Common myeloid progenitor, CD34-positive (primary cell): Measurements from ENCODE around the gene MAPK10.

Source experiments
- CTCF ChIA-PET: fragments of 350-600 bp; sonication (Branson Sonifier 250); formaldehyde crosslinking; loops from one replicate; lab custom pipeline; 2021; ENCODE audit warnings: antibody characterized with exemption; lab: Charles Lee
- POLR2A ChIA-PET: fragments of 350-600 bp; sonication (Branson Sonifier 250); formaldehyde crosslinking; loops from one replicate; lab custom pipeline; 2021; ENCODE audit warnings: antibody characterized with exemption; lab: Charles Lee
- DNase-seq, 3 donors: peaks; one replicate each; pipeline versions ENCODE4 v3.0.0 to v3.0.0-alpha.2; 2013
- H3K27ac ChIP-seq, 2 experiments: 1 replicate in 1 of 2; 2 replicates in 1 of 2; pipeline ENCODE4 v1.7.0; 2013; ENCODE audit warnings: inconsistent platforms in 2 of 2, low read length in 2 of 2, mild to moderate bottlenecking in 2 of 2, low read depth in 1 of 2, moderate library complexity in 1 of 2; ENCODE audit not compliant: severe bottlenecking in 2 of 2, insufficient read depth in 1 of 2, poor library complexity in 1 of 2
- H3K27me3 ChIP-seq, 5 experiments: replicated peaks in 2 of 5; 1 replicate in 3 of 5; 2 replicates in 2 of 5; pipeline versions ENCODE4 v1.6.1 to v1.7.0; 2013; ENCODE audit warnings: low read length in 4 of 5, mild to moderate bottlenecking in 2 of 5, moderate library complexity in 2 of 5, inconsistent platforms in 1 of 5; ENCODE audit not compliant: insufficient read depth in 5 of 5, control insufficient read depth in 4 of 5
- H3K36me3 ChIP-seq, 4 experiments: 1 replicate in 2 of 4; 2 replicates in 2 of 4; pipeline versions ENCODE4 v1.6.1 to v1.7.0; 2013; ENCODE audit warnings: low read length in 3 of 4, control low read depth in 1 of 4, mild to moderate bottlenecking in 1 of 4; ENCODE audit not compliant: control insufficient read depth in 4 of 4, insufficient read depth in 4 of 4
- H3K4me1 ChIP-seq, 4 experiments: 1 replicate in 3 of 4; 2 replicates in 1 of 4; pipeline versions ENCODE4 v1.6.1 to v1.7.1; 2013; ENCODE audit warnings: low read length in 3 of 4, mild to moderate bottlenecking in 3 of 4, control low read depth in 1 of 4, inconsistent platforms in 1 of 4, moderate library complexity in 1 of 4; ENCODE audit not compliant: control insufficient read depth in 4 of 4, insufficient read depth in 4 of 4; ENCODE audit errors: control extremely low read depth in 1 of 4
- H3K4me3 ChIP-seq, 7 experiments: 1 replicate in 4 of 7; 2 replicates in 3 of 7; pipeline versions ENCODE4 v1.5.1 to v1.7.0; 2013; ENCODE audit warnings: mild to moderate bottlenecking in 7 of 7, low read length in 6 of 7, moderate library complexity in 6 of 7, inconsistent platforms in 2 of 7, low read depth in 2 of 7, control low read depth in 1 of 7; ENCODE audit not compliant: insufficient read depth in 4 of 7, control insufficient read depth in 1 of 7; ENCODE audit errors: extremely low read depth in 1 of 7
- H3K9me3 ChIP-seq, 5 experiments: 1 replicate in 4 of 5; 2 replicates in 1 of 5; pipeline versions ENCODE4 v1.6.1 to v1.7.1; 2013; ENCODE audit warnings: low read length in 4 of 5, mild to moderate bottlenecking in 2 of 5, inconsistent platforms in 1 of 5, low read depth in 1 of 5, moderate library complexity in 1 of 5; ENCODE audit not compliant: control insufficient read depth in 4 of 5, insufficient read depth in 2 of 5; ENCODE audit errors: control extremely low read depth in 1 of 5
- WGBS: methylation state at CpG from one replicate; pipeline ENCODE4 v1.1.5; 2013; ENCODE audit not compliant: insufficient coverage; 5-methylcytosine and 5-hydroxymethylcytosine counted together

The MAPK10 gene

DNA sequence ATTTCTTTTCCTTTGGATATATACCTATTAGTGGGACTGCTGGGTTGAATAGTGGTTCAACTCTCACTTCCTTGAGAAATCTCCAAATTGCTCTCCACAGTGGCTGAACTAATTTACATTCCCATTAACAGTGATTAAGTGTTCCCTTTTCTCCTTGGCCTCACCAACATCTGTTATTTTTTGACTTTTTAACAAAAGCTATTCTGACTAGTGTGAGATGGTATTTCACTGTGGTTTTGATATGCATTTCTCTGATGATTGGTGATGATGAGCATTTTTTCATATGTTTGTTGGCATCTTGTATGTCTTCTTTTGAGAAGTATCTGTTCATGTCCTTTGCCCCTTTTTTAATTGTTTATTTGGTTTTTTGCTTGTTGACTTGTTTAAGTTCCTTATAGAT lies 413.0 kb downstream of the MAPK10 start:
- H3K27me3 ChIP-seq: no peaks in the 10 kb centered on the region
- no peak for DNase-seq
- ChIA-PET CTCF (no interaction called here), POLR2A (no interaction called here)
- H3K27ac ChIP-seq: no peak overlapping the region
- no peaks in the 10 kb centered on the region for H3K4me1 ChIP-seq
- no peaks in the 10 kb centered on the region for H3K36me3 ChIP-seq
- H3K4me3 ChIP-seq: no peak overlapping the region
- no peaks in the 10 kb centered on the region for H3K9me3 ChIP-seq

DNA sequence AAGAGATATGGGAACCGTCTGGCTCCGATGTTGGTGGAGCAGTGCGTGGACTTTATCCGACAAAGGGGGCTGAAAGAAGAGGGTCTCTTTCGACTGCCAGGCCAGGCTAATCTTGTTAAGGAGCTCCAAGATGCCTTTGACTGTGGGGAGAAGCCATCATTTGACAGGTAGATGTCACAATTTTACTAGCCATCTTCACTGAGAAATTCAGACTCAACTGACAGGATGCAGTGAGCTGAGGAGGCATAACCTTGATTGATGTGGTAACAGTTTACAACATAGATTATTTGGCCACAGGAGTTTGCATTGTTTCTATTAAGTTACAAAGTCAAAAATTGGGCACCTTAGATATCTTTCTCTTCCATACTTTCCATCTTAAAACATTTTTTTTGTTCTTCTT lies 417.7 kb downstream of the MAPK10 start:
- H3K4me1 ChIP-seq: no peaks in the 10 kb centered on the region
- H3K4me3 ChIP-seq: no peak overlapping the region
- H3K27ac ChIP-seq: no peak overlapping the region
- DNase-seq: no peak
- H3K36me3 ChIP-seq: no peaks in the 10 kb centered on the region
- no peaks in the 10 kb centered on the region for H3K9me3 ChIP-seq
- 98% methylated on average over 5 of the region's 5 CpGs for WGBS
- ChIA-PET CTCF (no interaction called here), POLR2A (no interaction called here)
- H3K27me3 ChIP-seq: no peaks in the 10 kb centered on the region

DNA sequence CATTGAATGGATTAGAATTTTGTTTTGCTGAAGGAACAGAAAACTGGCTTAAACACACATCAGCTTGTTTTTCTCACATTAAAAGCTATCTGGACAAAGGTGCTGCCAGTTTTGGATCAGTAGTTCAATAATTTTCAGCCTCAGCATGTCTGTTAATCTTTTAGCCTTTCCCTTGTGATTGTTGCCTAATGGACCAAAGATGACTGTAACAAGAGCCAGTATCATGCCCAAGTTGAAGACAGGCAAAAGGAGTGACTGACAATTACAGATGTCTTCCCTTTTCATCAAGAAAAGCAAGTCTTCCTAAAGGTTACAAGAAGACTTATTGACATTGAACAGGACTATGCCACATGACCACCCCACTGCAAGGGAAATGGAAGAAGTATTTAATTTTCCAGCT lies 419.7 kb downstream of the MAPK10 start:
- H3K9me3 ChIP-seq: no peaks in the 10 kb centered on the region
- no peak overlapping the region for H3K4me3 ChIP-seq
- H3K27me3 ChIP-seq: no peaks in the 10 kb centered on the region
- no peak for DNase-seq
- ChIA-PET POLR2A (interaction anchor here (0.8 kb wide), 1 partner anchor 16 kb away, joined by 4 read pairs; no protein-coding TSS in a partner anchor), CTCF (interaction anchor here (0.5 to 1.4 kb wide), 2 partner anchors 12 to 494 kb away, joined by 3 to 5 read pairs; no protein-coding TSS in a partner anchor)
- no peaks in the 10 kb centered on the region for H3K4me1 ChIP-seq
- no peak overlapping the region for H3K27ac ChIP-seq
- H3K36me3 ChIP-seq: no peaks in the 10 kb centered on the region
